Mammary epithelial cell (primary cell): ENCODE measurements around the gene GPR4.

Experiments
- EZH2 ChIP-seq: IDR thresholded peaks from 2 replicates; pipeline ENCODE4 v1.6.1; 2012; ENCODE audit warnings: low read length, inconsistent platforms, borderline replicate concordance
- TF ChIP-seq, protein P1 (sequence below), 2 donors: IDR thresholded peaks in 1 of 2; conservative IDR thresholded peaks in 1 of 2; 2 replicates each; pipeline ENCODE4 v1.5.1; 2011 to 2012; ENCODE audit warnings: inconsistent platforms in 2 of 2, low read length in 2 of 2, mild to moderate bottlenecking in 2 of 2, control low read depth in 1 of 2, low read depth in 1 of 2; ENCODE audit not compliant: insufficient read depth in 1 of 2; ENCODE audit errors: extremely low read depth in 1 of 2

DNA sequence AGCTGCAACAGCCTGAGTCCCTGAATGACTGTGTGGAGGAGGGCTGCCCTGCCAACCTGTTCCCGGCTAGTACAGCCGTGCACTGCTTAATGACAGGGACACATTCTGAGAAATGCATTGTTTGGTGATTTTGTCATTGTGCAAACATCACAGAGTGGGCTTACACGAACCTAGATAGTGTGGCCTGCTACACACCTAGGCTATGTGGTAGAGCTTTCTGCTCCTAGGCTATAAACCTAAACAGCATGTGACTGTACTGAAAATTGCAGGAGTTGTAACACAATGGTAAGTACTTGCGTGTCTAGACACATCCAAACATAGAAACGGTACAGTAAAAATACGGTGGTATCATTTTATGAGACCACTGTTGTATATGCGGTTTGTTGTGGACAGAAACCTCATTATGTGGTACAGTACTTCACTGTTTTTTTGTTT lies 59.8 kb downstream of the GPR4 start:
- TF ChIP-seq, protein P1, sequence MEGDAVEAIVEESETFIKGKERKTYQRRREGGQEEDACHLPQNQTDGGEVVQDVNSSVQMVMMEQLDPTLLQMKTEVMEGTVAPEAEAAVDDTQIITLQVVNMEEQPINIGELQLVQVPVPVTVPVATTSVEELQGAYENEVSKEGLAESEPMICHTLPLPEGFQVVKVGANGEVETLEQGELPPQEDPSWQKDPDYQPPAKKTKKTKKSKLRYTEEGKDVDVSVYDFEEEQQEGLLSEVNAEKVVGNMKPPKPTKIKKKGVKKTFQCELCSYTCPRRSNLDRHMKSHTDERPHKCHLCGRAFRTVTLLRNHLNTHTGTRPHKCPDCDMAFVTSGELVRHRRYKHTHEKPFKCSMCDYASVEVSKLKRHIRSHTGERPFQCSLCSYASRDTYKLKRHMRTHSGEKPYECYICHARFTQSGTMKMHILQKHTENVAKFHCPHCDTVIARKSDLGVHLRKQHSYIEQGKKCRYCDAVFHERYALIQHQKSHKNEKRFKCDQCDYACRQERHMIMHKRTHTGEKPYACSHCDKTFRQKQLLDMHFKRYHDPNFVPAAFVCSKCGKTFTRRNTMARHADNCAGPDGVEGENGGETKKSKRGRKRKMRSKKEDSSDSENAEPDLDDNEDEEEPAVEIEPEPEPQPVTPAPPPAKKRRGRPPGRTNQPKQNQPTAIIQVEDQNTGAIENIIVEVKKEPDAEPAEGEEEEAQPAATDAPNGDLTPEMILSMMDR (conservative IDR thresholded peaks at IDR 0.05 in 1 of 2, IDR thresholded peaks at IDR 0.05 in 1 of 2; ENCODE audit: extremely low read depth in 1 of 2, insufficient read depth in 1 of 2, low read depth in 1 of 2, low read length in 2 of 2), result no peak
- TF ChIP-seq EZH2, result no peak
